OCI-M2 (cell line): ENCODE results near the gene TMEM203.

ENCODE experiments used
- DNase-seq: peaks from one replicate; lab custom pipeline; 2025; ENCODE audit not compliant: unreplicated experiment; lab: John Stamatoyannopoulos, UW

The TMEM203 gene

DNA sequence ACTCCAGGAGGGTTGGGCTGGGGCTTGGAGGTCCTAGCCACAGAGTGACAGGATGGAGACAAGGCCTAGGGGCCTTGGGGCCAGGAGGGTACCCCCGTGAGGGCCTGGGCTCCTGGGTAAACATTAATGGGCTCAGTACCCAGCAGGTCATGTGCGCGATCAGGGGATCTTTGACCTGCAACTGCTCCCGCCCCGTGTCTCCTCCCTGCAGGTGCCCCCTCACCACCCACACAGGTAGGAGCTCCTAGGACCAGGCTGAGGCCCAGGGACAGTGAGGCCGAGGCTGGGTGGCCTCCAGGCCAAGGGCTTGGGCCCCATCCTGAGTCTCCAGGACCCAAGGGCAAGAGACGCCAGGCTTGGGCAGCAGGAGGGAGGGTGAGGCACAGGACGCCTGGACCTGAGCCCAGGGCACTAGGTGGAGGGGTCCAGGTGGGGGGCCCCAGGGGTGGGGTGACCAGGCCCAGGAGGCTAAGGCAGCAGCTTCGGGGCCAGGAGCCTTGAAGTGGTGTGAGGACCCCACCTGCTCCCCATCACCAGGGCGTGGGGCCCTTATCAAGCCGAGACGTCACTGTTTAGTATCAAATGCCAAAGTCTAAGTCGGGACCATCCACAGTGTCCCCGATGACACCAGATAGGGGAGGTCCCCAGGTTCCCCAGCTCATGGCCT is 25.4 kb upstream of the TMEM203 start, which contains the start of gene SLC34A3:
TSS of gene SLC34A3 (plus strand) at position 197 of the 667 bp plus-strand sequence. CDS start 802 bp downstream, outside the sequence.
- DNase-seq, result no peak

- no peak for DNase-seq
Measured at GRCh38 chr9:137229903-137230704, 24.7 kb upstream of the TMEM203 start.

DNA sequence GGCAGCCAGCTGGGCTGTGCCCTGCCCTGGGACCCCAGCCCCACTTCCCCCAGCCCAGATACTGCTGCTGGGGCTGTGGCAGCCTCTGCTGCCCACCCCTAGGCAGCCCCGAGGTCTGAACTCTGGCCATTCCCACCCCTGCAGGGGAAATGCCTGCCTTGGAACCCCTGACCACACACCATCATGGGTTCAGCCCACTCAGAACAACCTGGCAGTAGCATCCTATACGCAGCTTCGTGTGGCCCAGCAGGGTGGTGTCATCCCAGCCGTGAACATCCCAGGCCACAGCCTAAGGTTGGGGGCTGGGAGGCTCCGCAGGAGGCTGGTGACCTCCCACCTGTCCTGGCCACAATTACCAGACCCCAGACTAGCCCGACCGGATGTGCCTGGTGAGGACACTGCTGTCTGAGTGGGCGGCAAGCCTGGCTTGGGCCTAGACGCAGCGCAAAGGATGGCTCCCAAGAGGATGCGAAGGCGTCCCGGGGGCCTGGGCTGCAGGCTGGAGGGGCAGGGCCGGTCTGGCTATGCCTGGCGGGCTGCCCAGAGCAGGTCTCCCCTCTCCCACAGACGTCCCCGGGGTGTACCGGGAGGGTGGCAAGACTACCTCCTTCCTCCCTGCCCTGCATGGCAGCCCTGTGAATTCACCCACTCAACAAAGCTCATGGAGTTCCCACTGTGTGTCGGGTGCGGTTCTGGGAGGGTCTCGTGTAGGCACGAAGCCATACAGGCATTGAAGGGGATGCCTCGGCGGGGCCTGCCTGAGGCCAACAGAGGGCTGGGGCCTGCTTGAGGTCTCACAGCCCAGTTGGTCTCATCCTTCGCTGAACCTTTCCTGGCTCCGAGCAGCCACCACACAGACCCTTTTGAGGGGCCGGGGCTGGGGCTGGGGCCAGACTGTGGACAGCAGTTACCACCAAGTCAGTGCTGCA is 23.8 kb upstream of the TMEM203 start:
- no peak for DNase-seq

- DNase-seq, result no peak
Measured at GRCh38 chr9:137228506-137228967, 23.1 kb upstream of the TMEM203 start.

- no peak for DNase-seq
Measured at GRCh38 chr9:137227853-137228505, 22.5 kb upstream of the TMEM203 start.

DNA sequence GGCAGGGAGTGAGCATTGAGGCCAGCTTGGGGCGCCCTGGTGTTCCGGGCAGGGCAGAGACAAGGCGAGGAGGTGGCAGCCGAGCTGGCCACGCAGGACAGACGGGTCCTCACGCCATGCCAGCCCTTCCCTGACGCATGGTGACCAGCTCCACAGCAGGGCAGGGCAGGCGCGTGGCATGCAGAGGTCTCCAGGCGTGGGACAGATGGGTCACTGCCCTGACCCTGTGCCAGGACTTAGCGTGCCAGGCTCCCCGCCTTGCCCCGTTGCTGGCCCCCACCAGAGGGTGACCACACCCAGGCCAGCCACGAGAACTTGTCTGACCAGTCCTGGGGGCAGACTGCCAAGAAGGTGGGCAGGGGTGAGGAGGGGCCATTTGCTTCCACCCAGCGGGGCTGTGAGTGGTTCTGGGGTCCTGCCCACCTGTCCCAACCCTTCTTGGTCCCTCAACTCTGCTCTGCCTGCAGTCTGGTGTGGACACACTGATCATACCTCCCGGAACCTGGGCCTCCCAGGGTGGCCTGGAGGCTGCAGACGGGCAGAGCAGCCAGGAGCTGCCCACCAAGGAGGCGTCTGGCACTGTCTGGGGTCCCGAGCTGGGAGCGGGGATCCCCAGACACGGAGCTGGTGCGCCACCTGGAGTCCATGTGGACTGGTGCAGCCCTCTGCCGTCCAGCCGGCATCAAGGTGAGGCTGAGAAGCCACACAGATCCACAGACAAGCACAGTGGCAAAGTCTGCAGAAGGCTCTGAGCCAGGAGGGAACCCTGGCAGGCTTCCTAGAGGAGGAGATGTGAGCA is 21.8 kb upstream of the TMEM203 start, which contains the start of gene RNF224:
TSS of gene RNF224 (plus strand) at position 449 of the 799 bp plus-strand sequence. CDS start 834 bp downstream, outside the sequence.
- peak; percentile 22 for DNase-seq

DNA sequence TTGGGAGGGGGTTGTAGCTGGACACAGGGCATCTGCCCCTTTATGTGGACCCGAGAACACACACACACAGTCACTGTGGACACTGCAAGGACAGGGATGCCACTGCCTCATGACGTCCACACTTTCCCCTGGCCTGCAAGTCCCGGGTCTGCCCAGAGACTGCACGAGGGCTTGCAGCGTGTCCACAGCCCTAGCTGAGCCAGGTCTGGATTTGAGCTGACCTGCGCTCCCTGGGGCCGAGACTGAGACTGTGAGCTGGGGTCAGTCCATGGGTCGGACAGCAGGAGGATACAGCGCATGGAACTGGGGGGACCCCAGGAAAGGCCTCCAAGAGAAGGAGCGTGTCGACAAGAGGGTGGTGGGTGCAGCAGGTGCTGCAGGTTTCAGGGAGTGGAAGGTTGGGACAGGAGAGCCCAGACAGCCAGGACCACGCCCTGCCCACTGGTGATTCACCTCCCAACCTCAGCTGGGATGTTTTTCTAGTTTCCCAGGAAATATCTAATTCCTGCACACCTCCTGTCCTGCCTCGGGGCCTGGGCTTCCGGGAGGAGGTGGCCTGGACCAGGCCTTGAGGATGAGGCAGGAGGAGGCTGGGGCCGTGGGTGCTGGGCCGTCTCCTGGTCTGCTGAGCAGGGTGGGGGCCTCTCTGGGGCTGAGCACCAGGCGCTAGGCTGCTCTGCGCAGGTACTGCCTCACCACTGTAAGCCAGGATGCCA is 21.0 kb upstream of the TMEM203 start:
- no peak for DNase-seq

- no peak for DNase-seq
Measured at GRCh38 chr9:137225699-137226331, 20.4 kb upstream of the TMEM203 start.

DNA sequence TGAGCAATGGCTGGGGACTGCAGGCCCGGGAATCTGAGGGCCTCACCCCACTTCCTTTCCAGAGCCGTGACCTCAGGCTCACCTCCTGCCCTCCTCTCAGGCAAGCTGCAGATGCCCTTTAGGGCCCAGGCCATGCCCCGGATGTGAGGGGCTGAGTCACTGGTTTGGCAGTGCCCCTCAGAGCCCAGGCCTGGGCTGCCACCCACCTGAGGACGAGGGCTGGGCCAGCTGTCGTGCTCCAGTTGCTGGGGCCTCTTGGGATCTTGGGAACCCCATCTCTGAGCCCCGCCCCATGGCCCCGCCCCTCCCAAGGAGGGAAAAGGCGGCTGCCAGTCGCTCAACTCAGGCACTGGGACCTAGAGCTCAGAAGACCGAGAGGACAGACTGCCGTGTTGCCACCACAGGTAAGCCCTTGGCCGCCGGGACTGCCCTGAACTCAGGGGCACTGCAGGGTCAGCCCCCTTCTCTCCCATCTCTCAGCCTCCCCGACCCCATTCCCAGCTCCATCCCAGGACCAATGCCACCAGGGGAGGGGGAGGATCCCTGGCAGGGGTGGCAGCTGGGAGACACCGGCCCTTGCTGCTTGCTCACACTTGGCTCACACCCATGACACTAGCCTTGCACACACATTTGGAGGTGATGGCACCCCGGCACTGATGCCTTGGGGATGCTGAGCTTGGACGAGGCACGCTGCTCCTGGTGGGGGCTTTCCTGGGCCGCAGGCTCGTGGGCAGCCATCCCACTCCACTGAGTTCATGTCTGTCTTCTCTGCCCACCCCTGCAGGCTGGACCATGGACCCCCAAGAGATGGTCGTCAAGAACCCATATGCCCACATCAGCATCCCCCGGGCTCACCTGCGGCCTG is 19.6 kb upstream of the TMEM203 start, which contains the start of gene CYSRT1:
TSS of gene CYSRT1 (plus strand) at position 345 of the 865 bp plus-strand sequence. CDS start at position 793, 448 bp downstream.
- no peak for DNase-seq

DNA sequence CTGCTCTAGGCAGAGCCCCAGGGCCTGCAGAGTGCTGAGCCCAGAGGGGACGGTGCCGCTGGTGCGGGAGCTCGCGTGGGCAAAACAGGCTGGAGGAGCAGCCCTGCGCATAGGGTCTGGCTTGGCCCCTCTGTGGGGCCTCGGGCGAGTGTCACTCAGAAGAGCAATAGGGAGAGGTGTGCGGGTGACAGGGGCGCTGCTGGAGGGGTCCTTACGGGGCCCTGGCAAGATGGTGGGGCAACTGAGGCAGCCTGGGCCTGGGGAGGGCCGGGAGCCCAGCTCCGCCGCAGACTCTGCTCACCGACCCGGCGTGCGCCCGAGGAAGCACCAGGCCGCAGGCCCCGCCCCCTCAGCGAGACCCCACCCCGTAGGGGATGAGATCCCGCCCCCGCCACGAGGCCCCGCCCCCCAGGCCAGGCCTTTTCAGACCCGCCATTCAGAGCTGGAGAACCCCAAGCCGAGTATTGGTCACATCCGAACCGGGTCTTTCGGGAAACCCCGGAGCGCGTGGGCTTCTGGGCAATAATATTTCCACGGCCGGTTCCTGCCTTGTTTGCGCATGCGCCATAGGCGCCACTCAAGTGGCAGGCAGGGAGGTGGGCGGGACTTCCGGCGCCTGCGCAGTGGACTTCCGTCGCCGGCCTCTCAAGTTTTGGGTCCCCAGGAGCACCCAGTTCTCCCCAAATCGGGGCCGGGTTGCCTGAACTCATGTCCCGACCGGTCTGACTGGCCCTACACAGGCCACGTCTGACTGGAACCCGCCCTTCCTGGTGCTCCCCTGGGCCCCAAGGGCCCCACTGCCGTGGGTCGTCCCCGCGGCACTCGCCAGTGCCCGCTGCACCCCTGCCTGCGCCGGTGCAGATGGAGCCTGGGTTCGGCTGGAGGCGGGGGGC is 17.9 kb upstream of the TMEM203 start:
- DNase-seq, result peak; percentile 82

DNA sequence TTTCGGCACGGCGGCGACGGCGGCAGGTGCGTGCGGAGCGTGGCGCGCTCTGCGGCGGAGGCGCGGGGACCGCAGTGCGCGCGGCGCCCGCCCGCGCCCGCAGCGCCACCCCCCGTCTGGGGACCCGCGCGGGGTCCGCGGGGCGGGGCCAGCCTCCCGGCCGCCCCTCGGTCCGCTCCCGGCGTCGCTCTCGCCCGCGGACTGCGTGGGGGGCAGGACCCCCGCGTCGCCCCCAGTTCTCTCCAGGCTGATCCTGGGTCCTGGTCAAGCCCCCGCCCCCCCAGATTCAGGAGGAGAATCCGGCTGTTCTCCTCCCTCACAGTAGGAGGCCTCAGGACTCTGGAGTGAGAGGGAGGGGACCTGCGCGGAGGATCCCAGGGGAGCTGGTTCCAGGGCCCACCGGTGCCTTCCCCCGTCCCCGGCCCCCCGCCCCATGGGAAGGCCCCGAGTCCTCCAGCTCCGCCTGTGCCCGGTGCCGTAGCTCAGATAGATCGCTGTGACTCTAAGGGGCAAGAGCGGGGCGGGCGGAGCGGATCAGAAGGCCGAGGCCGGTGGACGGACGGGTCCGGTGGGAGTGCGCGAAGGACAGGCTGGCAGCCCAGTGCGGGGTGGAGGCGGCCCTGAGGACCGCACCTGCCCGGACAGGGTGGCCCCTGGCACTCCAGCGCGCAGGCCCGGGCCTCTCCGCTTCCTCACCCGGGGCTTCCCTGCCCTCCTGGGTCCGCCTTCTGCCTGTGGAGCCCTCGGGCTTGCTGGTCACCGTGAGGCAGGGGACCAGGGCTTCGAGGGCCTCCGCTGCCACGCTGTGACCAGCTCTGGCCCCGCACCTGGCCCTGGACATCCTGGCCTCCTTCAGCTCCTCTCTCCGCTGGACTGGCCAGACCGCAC is 17.0 kb upstream of the TMEM203 start, which contains the start of gene RNF208:
TSS of gene RNF208 (minus strand) at position 51 of the 888 bp plus-strand sequence. CDS start 1,028 bp downstream, outside the sequence.
- DNase-seq, result no peak

DNA sequence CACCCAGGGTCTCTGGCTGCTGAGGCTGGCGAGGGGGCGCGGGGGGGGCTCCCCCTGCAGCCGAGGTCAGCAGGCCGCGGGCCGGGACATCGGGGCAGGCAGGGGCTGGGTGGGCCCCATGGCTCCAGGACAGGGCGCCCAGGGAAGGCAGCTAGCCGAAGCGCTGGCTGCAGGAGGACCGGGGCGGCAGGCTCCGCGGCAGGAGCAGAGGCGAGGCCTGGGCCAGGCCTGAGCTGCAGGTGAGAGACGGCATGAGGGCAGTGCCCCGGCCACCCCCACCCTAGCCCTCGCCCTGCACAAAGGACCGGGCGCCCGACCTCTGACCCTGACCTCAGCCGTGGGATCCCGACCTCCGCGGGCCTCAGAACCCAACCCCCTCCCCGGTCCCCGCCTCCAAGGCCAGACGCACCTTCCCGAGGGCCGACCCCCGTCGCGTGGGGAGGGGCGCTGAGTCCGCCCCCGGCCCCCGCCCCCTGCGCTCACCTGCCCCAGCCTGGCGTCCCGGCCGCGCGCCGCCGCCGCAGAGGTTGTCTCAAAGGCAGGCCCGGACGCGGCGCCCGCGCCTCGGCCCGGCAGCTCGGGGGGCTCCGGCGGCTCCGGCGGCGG is 16.2 kb upstream of the TMEM203 start:
- DNase-seq, result no peak

- no peak for DNase-seq
Measured at GRCh38 chr9:137221095-137221505, 15.7 kb upstream of the TMEM203 start.

DNA sequence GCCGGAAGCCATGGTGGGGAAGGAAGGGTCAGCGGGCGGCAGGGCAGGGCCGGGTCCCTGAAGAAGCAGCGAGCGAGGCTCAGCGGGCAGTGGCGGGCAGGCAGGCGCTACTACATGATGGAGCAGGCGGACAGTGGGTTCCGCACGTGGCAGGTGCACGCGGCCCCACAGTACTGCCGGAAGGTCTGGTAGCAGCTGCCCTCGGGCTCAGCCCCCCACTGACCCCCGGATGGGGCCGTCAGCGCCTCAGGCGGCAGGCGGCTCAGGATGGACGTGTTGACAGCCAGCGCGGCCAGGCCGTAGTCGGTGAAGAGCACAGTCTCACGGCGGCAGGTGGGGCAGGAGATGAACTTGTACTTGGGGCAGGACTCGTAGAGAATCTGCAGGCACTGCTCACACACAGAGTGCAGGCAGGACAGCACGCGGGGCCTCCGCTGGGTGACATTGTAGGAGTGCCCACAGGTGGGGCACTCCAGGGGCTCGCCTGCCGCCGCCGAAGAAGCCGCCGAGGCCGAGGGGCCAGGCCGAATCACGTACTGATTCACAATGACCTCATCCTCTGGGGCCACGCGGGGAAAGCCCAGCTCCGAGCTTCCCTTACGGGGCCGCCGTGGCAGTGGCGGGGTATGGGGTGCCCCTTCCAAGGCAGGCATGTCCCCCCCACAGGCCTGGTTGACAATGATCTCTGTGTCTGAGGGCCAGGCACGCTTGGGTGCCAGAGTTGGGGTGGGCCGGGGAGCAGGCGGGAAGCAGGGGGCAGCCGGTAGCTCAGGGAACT is 15.1 kb upstream of the TMEM203 start:
- DNase-seq, result no peak
